ENCODE data around the gene ATF6. TPM values are rescaled to one million over a fixed set of nuclear protein-coding genes. Genes with fewer than 3 reads are reported as not detected.

The ATF6 gene
- total RNA-seq, 2 experiments from 2014 or later = 10.2 to 13.9 TPM

GRCh38 chr1:161749509-161750407, 16.4 kb upstream of the ATF6 start, which contains the start of gene DUSP12:
TSS of gene DUSP12 (plus strand) at chr1:161749786. CDS start at chr1:161749802, 16 bp downstream.
- TF ChIP-seq, protein P1, sequence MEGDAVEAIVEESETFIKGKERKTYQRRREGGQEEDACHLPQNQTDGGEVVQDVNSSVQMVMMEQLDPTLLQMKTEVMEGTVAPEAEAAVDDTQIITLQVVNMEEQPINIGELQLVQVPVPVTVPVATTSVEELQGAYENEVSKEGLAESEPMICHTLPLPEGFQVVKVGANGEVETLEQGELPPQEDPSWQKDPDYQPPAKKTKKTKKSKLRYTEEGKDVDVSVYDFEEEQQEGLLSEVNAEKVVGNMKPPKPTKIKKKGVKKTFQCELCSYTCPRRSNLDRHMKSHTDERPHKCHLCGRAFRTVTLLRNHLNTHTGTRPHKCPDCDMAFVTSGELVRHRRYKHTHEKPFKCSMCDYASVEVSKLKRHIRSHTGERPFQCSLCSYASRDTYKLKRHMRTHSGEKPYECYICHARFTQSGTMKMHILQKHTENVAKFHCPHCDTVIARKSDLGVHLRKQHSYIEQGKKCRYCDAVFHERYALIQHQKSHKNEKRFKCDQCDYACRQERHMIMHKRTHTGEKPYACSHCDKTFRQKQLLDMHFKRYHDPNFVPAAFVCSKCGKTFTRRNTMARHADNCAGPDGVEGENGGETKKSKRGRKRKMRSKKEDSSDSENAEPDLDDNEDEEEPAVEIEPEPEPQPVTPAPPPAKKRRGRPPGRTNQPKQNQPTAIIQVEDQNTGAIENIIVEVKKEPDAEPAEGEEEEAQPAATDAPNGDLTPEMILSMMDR (conservative IDR thresholded peaks at IDR 0.05; ENCODE audit: low read length) = peak; percentile 74
- no peak for TF ChIP-seq EZH2phosphoT487 (IDR thresholded peaks at IDR 0.05; ENCODE audit: borderline replicate concordance, low read depth, low read length)
- Histone ChIP-seq H4K20me1 (ENCODE audit: insufficient read depth, low read length) (no peaks in the 10 kb centered on the region), H3K9me2 (ENCODE audit: insufficient read depth, low read length) (no peaks in the 10 kb centered on the region), H3K36me3 (ENCODE audit: insufficient read depth, low read length) (peaks cover 38% of the 10 kb centered on the region), H3K79me2 (ENCODE audit: insufficient read depth, low read depth, low read length) (peaks cover 29% of the 10 kb centered on the region), H3K27ac (ENCODE audit: low read depth, low read length, poor library complexity, severe bottlenecking) (peak within 1 kb of the TSS; percentile 75), H2AFZ (ENCODE audit: low read length) (peak within 1 kb of the TSS; percentile 95), H3K4me3 (ENCODE audit: low read depth, low read length, poor library complexity, severe bottlenecking) (peak within 1 kb of the TSS; percentile 92), H3K4me1 (ENCODE audit: insufficient read depth, low read length, poor library complexity, severe bottlenecking) (peaks cover 28% of the 10 kb centered on the region), H3K4me2 (ENCODE audit: low read length) (peak within 1 kb of the TSS; percentile 80), H3K9me3 (ENCODE audit: low read length) (peaks cover 9% of the 10 kb centered on the region)
- DNase-seq (ENCODE audit: low spot score) = peak; percentile 98
- intact Hi-C loops (cut with micrococcal nuclease; ENCODE audit: unreplicated experiment) = loop anchor here (1.0 to 10.0 kb wide), 2 partner anchors 17 to 185 kb away; partner anchors contain the start of gene ATF6
- ChIA-PET POLR2A (interaction anchor here (0.5 to 2.1 kb wide), 9 partner anchors 9 to 650 kb away, joined by 3 to 16 read pairs (median 3); partner anchors contain the start of gene FCRLA), CTCF (ENCODE audit: unreplicated experiment) (interaction anchor here (0.8 to 1.9 kb wide), 4 partner anchors 12 to 24 kb away, joined by 3 to 7 read pairs (median 4); no protein-coding TSS in a partner anchor)
- BruUV-seq (replicated peaks) = no TSS peak

DNA sequence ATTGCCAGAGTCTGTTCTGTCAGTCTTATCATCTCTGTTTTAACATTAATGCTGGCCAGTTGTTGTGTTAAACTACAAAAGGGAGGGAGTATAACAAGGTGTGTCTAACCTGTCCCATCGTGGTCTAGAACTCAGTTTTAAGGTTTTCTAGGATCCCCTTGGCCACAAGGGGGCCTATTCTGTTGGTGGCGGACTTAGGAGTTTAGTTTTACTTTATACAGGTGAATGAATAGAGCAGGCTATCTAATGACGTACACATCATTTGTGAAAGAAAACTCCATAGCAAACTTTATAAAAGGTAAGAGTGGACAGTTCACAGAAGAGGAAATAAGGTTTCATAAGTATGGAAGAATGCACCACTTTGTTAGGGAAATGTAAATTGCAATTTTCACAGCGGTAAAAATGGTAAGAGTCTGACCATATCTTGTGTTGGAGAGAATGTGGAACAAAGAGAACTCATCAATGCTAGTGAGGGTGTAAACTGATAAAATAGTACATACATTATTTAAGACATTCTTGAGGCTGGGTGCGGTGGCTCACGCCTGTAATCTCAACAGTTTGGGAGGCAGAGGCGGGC, 2.5 kb upstream of the ATF6 start:
- Histone ChIP-seq H2AFZ (ENCODE audit: low read length) (peak overlapping the region; percentile 14; the same call in 1 of the 2 replicates), H3K4me2 (ENCODE audit: low read length) (peak overlapping the region; percentile 40), H3K27ac (ENCODE audit: low read depth, low read length, poor library complexity, severe bottlenecking) (no peak overlapping the region), H3K9me2 (ENCODE audit: insufficient read depth, low read length) (no peaks in the 10 kb centered on the region), H3K4me3 (ENCODE audit: low read depth, low read length, poor library complexity, severe bottlenecking) (no peak overlapping the region), H3K4me1 (ENCODE audit: insufficient read depth, low read length, poor library complexity, severe bottlenecking) (peaks cover 19% of the 10 kb centered on the region), H4K20me1 (ENCODE audit: insufficient read depth, low read length) (no peaks in the 10 kb centered on the region), H3K36me3 (ENCODE audit: insufficient read depth, low read length) (peaks cover 10% of the 10 kb centered on the region), H3K79me2 (ENCODE audit: insufficient read depth, low read depth, low read length) (peaks cover 29% of the 10 kb centered on the region; the same call in 1 of the 2 replicates), H3K9me3 (ENCODE audit: low read length) (no peaks in the 10 kb centered on the region)
- intact Hi-C loops (cut with micrococcal nuclease; ENCODE audit: unreplicated experiment) = loop anchor here (2.0 kb wide), 1 partner anchor 25 kb away; no protein-coding TSS in a partner anchor
- BruUV-seq (replicated peaks) = no TSS peak
- peak; percentile 62 for DNase-seq (ENCODE audit: low spot score)
- CTCF ChIA-PET (ENCODE audit: unreplicated experiment) = interaction anchor here (1.5 kb wide), 1 partner anchor 14 kb away, joined by 4 read pairs; the partner anchor contains the start of gene DUSP12
- POLR2A ChIA-PET = interaction anchor here (0.6 kb wide), 1 partner anchor 538 kb away, joined by 4 read pairs; no protein-coding TSS in a partner anchor
- TF ChIP-seq, protein P1 (conservative IDR thresholded peaks at IDR 0.05; ENCODE audit: low read length) = peak; percentile 96
- no peak for TF ChIP-seq EZH2phosphoT487 (IDR thresholded peaks at IDR 0.05; ENCODE audit: borderline replicate concordance, low read depth, low read length)
